SIG-M5 treated with dmso at 0.1 percent for 504 hours (cell line): ENCODE results near the gene KCNC1.

Source experiments
- DNase-seq: peaks from one replicate; lab custom pipeline; 2025; ENCODE audit not compliant: unreplicated experiment; lab: John Stamatoyannopoulos, UW

Gene KCNC1

DNA sequence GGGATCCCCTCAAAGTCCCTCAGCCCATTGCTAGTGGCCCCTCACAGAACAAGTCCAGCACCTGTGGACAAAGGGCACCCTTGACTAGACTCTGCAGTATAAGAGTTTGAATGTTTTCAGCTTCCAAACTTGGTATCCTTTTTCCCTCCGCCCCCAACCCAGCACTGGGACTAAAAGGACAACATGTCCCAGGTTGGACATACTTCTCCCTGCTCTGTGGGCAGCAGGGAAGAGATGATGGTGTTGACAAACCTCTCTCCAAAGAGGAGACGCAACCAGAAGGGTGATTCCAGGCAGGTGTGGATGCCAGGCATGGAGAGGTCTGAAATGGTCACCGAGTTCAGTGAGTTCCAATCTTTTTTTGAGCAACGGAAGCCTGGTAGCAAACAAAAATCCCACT is 19.7 kb upstream of the KCNC1 start:
- no peak for DNase-seq

DNA sequence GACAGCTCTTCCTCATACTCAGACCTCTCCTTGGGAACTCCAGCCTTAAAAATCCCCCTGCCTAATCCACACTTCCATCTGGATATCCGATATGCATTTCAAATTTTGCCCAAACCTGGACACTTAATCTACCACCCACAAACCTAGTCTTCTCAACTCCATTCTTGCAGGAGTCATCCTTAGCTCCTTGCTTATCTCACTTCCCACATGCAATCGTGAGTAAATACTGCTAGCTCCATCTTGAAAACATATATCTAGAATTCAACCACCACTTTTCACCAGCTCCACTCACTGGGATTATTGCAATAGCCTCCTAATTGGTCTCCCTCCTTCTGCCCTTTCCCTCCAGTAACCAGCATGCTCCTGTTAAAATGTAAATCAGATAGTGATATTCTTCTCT is 17.8 kb upstream of the KCNC1 start:
- no peak for DNase-seq

DNA sequence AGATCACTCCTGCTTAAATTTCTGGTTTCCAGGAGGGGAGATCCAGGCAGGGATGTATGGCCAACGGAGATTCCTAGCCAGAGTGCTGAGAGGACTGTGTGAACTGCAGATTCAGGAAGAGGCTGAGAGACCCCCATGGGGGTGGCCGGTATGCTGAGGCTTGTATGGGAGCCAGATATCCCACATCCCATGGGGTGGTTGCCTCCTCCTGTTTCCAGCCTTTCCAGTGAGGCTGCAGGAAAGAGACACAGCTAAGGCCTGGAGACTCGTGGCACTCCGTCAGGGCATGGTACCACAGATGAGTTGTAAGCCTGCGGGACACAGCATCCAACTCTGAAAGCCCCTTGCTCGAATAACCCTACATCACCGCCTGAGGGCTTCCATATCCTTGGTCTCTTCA is 16.6 kb upstream of the KCNC1 start:
- no peak for DNase-seq

DNA sequence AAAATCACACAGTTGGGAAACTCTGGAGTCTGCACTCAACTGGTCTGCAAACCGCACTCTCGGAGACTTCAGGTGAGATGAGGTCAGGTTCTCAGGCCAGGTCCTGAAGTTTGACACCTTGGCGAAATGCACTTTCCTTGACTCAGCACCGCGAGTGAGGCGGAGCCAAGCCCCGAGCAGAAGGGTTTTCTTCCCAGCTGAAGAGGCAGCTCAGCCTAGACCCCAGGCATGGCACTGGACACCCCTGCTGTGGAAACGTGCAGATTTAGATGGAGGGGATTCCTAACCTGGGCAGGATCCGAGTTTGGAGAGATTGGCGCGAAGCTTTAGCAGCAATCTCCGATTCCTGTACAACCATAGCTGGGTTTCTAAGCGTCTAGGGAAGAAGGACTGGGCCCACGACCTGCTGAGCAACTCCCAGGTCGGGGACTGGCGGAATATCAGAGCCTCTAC is 16.0 kb upstream of the KCNC1 start:
- DNase-seq = no peak

DNA sequence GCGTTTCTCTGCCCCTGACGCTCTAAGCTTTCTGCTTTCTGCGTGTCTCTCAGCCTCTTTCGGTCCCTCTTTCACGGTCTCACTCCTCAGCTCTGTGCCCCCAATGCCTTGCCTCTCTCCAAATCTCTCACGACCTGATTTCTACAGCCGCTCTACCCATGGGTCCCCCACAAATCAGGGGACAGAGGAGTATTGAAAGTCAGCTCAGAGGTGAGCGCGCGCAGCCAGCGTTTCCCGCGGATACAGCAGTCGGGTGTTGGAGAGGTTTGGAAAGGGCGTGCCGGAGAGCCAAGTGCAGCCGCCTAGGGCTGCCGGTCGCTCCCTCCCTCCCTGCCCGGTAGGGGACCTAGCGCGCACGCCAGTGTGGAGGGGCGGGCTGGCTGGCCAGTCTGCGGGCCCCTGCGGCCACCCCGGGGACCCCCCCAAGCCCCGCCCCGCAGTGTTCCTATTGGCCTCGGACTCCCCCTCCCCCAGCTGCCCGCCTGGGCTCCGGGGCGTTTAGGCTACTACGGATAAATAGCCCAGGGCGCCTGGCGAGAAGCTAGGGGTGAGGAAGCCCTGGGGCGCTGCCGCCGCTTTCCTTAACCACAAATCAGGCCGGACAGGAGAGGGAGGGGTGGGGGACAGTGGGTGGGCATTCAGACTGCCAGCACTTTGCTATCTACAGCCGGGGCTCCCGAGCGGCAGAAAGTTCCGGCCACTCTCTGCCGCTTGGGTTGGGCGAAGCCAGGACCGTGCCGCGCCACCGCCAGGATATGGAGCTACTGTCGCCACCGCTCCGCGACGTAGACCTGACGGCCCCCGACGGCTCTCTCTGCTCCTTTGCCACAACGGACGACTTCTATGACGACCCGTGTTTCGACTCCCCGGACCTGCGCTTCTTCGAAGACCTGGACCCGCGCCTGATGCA is 15.3 kb upstream of the KCNC1 start, which contains the start of gene MYOD1:
MYOD1 (plus strand) TSS at position 544 of the 910 bp plus-strand sequence; CDS start at position 756, 212 bp downstream.
- no peak for DNase-seq

DNA sequence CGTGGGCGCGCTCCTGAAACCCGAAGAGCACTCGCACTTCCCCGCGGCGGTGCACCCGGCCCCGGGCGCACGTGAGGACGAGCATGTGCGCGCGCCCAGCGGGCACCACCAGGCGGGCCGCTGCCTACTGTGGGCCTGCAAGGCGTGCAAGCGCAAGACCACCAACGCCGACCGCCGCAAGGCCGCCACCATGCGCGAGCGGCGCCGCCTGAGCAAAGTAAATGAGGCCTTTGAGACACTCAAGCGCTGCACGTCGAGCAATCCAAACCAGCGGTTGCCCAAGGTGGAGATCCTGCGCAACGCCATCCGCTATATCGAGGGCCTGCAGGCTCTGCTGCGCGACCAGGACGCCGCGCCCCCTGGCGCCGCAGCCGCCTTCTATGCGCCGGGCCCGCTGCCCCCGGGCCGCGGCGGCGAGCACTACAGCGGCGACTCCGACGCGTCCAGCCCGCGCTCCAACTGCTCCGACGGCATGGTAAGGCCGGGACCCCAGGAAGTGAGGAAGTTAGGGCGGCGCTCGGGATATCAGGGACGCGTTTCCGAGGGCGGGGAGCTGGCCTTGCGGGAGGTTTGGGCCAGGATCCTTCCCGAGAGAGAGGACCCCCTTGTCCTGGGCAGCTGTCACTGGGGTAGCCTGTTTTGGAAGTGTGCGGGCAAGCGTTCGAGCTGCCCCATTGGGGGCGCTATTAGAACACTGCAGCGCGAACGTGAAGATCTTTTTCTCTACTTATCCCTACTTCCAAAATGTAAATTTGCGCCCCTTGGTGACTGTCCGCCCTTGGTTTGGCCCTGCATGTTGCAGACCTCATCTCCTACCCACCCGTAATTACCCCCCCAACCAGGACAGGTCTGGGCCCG is 14.4 kb upstream of the KCNC1 start:
- no peak for DNase-seq

DNA sequence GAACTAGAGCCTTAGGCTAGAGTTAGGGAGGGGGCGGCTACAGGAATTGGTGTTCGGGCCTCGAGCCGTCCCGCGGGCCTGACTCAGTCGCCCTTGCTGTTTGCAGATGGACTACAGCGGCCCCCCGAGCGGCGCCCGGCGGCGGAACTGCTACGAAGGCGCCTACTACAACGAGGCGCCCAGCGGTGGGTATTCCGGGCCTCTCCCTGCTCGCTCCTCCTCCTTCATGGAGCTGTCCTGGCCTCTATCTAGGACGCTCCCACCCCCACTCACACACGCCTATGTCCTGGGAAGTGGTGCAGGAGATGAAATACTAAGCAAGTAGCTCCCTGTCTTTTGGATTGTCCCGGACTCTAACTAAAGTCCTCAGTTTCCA is 13.8 kb upstream of the KCNC1 start:
- DNase-seq = no peak

DNA sequence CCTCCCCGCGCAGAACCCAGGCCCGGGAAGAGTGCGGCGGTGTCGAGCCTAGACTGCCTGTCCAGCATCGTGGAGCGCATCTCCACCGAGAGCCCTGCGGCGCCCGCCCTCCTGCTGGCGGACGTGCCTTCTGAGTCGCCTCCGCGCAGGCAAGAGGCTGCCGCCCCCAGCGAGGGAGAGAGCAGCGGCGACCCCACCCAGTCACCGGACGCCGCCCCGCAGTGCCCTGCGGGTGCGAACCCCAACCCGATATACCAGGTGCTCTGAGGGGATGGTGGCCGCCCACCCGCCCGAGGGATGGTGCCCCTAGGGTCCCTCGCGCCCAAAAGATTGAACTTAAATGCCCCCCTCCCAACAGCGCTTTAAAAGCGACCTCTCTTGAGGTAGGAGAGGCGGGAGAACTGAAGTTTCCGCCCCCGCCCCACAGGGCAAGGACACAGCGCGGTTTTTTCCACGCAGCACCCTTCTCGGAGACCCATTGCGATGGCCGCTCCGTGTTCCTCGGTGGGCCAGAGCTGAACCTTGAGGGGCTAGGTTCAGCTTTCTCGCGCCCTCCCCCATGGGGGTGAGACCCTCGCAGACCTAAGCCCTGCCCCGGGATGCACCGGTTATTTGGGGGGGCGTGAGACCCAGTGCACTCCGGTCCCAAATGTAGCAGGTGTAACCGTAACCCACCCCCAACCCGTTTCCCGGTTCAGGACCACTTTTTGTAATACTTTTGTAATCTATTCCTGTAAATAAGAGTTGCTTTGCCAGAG is 13.2 kb upstream of the KCNC1 start:
- DNase-seq = no peak

DNA sequence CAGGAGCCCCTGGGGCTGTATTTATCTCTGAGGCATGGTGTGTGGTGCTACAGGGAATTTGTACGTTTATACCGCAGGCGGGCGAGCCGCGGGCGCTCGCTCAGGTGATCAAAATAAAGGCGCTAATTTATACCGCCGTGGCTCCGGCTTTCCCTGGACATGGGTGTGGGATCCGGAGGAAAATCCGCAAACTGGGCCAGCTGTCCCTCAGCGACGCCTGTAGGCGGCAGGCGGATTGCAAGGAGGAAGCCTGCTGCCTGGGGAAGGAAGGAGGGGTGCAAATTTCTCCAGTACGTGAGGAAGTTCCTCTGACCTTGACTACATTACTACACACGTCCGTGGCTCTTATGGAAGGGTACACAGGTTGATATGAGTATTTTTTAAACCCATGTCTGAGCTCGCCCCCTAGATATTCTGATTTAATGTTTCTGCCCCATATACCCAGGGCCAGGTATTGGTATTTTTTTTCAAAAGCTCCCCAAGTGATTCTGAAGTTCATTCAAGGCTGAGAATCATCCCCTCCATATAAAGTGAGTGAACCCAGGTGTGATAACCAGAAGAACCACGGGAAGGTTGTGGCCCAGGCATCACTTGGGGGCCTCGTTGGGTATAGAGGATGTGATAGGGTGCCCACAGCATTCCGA is 12.5 kb upstream of the KCNC1 start:
- peak; percentile 22 for DNase-seq

DNA sequence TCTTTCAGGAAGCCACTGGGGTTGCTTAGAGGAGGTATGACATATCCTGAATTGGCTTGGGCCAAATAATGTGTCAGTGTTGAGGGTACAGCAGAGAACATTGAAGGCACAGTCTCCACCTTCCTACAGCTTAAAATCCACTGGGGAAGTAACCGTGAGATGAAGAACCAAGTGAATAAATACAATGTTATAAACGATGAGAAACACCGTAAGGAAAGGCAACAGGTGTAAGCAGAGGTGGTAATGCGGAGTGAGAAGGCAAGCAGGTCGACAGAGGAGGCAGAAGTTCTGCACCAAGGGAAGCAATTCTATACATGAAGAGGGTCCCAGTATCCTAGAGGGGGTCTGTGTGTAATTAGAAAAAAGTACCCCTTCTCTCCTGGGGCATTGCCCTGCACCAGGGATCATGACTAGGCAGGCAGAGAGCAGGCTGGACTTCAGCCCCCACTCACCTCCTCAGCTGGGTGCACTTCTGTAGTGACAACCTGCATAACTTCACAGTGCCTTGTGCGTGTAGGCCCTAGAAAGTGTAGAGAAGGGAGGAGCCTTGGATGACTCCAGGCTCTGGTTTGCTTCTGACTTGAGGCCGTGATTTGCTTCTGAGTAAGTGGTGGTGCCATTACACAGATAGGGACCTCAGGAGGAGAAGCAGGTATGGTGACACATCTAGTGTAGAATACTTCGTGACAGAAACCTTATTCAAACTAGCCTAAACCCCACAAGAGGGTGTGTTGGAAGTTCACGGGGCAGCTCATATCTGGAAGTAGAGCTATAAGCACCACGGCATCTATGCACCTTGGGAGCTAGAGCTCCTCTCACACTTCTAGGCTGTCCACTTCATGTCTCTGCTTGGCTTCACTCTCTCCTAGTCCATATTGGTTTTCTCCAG is 10.3 kb upstream of the KCNC1 start:
- no peak for DNase-seq

DNA sequence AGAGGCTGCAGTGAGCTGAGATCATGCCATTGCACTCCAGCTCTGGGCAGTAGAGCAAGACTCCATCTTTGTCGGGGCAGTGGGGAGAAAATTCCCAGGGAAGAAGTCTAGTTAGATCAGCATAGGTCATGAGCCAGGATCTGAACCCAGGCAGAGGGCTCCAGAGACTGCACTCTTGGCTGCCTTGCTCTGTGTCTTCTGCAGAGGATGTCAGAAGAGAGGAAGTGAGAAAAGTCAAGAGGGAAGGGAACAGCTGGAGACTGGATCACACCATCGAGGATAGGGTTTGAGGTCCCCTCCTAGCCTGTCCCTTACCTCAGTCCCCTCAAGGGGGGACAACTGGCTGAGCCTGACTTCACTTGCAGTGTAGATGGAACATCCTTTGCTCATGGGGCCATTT is 9.4 kb upstream of the KCNC1 start:
- no peak for DNase-seq

DNA sequence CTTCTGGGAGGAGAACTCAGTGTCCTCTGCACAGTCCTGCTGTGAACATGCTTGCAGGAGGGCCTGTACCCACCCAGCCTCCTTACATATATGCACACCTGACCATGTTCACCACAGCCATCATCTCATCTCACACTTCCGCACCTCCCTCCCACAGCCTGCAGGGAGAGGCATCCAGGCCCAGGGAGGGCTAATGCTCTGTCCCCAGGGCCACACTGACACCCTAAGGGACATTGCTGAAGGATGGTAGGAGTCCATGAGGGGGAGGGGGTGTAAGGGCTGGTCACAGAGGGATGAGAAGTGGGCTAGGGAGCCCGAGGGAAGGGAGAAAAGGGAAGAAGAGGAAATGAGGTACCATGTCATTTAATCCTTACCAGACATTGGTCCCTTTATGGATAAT is 4.4 kb upstream of the KCNC1 start:
- no peak for DNase-seq

DNA sequence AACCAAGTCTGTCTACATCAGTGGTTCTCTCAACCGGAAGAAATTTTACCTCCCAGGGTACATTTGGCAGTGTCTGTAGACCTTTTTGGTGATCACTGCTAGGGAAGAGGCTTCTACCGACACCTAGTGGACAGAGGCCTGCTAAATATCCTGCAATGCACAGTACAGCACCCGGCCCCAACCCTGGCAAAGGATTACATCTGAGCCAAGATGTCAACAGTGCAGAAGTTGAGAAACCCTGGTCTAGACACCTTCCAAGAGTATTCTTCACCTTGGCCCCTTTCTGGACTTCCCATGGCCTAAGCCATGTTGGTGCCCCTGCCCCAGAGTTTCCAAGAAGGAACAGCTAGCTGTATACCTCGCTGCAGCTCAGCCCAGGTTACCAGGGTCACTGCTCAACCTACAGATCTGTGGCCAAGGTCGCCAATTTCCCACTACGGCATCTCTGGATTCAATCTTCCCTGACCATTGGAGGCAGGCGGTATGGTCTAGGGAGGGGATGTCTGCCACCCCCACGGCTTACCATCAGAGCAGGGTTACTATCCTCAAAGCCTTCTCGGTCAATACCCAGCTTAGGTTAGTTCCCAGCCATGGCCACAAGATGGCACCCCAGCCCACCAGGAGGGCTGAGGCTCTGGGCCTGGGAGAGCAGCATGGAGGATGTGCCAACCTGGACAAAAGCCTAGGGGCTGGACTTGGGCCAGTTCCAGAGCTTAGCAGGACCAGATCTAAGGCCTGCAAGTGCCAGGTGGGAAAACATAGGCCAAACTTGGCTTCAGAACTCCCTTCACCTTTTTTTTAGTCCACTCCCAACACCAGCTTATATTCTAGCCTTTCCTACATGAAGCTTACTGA is 3.7 kb upstream of the KCNC1 start:
- DNase-seq = peak; percentile 45

DNA sequence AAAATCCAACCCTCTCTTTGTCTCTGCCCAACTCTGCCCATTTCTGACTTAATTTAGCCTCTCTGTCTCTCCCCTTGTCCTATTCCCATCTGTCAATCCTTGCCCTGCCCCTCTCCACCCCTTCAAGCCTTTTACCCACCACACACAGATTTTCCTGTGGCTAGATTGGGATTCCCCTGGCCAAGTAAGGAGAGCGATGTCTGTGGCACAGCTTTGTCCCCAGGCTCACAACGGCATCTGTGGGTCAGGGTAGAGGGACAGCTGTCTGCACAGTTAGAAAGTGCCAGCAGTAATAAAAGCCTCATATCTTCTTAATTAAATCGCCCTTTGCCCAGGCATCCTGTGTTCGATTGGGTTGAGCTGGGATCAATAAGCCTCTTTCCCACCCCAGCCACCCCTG is 1.3 kb upstream of the KCNC1 start:
- DNase-seq = no peak

DNA sequence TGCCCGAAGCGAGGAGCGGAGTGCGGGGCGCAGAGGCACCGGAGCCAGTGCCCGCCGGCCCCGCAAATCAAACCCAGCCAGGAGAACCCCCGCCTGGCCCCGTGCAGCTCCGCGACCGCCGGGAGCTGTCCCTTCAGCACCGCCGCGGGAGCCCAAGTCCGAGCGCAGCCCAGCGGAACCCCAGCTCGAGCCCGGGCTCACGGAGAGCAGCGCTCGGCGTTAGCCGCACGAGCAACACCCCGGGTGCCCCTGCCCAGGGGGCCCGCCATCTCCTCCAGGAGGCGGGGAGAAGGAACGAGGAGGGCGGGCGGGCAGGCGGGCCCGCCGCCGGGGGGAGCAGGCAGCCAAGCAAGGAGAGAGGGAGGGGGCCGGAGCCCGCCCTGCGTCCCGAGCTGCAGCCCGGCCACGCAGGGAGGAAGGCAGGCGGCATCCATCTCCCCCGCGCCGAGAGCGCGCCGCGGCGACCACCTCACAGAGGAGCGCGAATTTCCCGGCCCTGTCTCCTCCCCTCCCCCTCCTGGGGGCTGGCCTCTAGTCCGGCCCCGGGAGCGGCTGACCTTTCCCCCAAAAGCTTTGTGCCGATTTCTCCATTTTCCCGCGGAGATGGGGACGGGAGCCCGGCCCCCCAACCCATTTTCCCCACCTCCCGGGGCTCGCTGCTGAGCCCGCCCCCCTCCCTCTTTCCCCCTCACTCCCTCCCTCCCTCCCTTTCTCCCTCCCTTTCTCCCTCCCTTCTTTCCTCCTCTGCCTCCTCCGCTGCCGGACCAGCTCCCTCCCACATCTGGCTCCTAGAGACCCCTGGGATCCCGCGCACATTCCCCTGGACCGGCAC is 621 bp downstream of the KCNC1 start:
- DNase-seq = peak; percentile 33

DNA sequence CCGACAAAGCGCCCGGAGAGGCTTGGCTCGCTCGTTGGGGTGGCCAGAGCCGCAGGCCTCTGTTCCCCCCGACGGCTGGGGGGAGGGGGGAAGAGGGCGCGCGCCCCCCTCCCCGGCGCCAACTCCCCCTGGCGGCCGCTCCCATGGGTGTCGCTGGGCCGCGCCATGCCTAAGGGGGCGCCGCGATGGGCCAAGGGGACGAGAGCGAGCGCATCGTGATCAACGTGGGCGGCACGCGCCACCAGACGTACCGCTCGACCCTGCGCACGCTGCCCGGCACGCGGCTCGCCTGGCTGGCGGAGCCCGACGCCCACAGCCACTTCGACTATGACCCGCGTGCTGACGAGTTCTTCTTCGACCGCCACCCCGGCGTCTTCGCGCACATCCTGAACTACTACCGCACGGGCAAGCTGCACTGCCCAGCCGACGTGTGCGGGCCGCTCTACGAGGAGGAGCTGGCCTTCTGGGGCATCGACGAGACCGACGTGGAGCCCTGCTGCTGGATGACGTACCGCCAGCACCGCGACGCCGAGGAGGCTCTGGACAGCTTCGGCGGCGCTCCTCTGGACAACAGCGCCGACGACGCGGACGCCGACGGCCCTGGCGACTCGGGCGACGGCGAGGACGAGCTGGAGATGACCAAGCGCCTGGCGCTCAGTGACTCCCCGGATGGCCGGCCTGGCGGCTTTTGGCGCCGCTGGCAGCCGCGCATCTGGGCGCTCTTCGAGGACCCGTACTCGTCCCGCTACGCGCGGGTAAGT is 1.4 kb downstream of the KCNC1 start:
- DNase-seq = no peak

DNA sequence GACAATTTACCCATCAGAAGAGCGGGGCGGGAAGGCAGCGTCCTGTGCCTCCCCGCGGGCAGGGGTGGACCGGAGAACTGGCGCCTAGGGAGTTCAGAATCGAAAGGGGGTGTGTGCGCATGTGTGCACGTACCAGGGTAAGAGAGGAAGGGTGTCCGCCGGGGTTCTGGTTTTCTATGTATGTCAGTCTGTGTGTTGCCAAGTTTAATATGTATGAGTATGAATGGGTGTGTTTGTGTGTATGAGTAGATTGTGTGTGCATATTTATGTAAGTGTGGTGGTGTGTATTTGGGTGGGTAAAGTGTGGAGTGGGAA is 2.0 kb downstream of the KCNC1 start:
- DNase-seq = no peak
